ENCODE results near the gene PML.
A peak's percentile ranks its signal among the peaks of the same experiment; 100 is the strongest.
"Not testable (repeated sequence)": the region's sequence is repeated elsewhere in the genome, so short reads cannot be mapped to it uniquely, and the experiment has no call there.

Gene PML

DNA sequence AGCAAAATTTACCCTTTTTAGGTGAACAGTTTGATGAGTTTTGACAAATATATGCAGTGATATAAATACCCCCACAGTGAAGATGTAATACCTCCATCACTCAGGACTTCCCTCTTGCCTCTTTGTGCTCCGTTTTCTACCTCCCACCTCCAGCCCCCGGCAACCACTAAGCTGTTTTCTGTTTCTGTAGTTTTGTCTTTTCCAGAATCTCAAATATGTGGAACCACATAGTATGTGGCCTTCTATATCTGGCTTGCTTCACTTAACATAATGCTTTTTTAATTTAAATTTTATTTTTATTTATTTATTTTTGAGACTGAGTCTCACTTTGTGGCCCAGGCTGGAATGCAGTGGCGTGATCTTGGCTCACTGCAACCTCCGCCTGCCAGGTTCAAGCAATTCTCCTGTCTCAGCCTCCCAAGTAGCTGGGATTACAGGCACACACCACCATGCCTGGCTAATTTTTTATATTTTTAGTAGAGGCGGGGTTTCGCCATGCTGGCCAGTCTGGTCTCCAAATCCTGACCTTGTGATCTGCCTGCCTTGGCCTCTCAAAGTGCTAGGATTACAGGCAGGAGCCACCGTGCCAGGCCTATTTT is 33.9 kb upstream of the PML start:
- not testable (repeated sequence) for H3K9ac ChIP-seq (ENCODE audit: low read length); H3K27ac ChIP-seq (ENCODE audit: low read length); H3K9me3 ChIP-seq (ENCODE audit: control insufficient read depth, low read depth, low read length)

DNA sequence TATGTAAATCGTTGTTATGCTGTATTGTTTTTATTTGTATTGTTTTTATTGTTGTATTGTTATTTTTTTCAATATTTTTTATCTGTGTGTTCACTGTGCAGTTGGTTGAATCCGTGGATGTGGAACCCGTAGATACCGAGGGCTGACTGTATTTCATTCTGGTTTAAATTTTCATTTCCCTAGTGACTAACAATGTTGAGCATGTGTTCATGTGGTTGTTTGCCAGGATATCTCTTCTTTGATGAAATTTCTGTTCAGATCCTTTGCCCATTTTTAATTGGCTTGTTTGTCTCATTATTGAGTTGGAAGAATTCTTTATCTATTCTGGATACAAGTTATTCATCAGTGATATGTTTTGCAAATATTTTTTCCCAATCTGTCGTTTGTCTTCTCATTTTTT is 32.1 kb upstream of the PML start:
- H3K27me3 ChIP-seq (ENCODE audit: control insufficient read depth, insufficient read depth, low read length): no peaks in the 10 kb centered on the region
- no peak overlapping the region for H3K4me3 ChIP-seq (ENCODE audit: low read length)
- no peaks in the 10 kb centered on the region for H3K9me3 ChIP-seq (ENCODE audit: control insufficient read depth, low read depth, low read length)
- H3K9ac ChIP-seq (ENCODE audit: low read length): no peak overlapping the region
- H3K36me3 ChIP-seq (ENCODE audit: control insufficient read depth, low read depth, low read length): no peaks in the 10 kb centered on the region
- H3K4me1 ChIP-seq (ENCODE audit: control insufficient read depth, low read depth, low read length): peaks cover 12% of the 10 kb centered on the region
- H3K27ac ChIP-seq (ENCODE audit: low read length): no peak overlapping the region

More for the DNA sequence above, 33.9 kb upstream of the PML start:
- not testable (repeated sequence) for H3K4me1 ChIP-seq (ENCODE audit: control insufficient read depth, low read depth, low read length); H3K27me3 ChIP-seq (ENCODE audit: control insufficient read depth, insufficient read depth, low read length); H3K36me3 ChIP-seq (ENCODE audit: control insufficient read depth, low read depth, low read length); H3K4me3 ChIP-seq (ENCODE audit: low read length)

GRCh38 chr15:73964736-73965093 is 29.8 kb upstream of the PML start:
- H3K9me3 ChIP-seq (ENCODE audit: control insufficient read depth, low read depth, low read length): no peaks in the 10 kb centered on the region
- H3K9ac ChIP-seq (ENCODE audit: low read length): peak overlapping the region; percentile 24
- peak overlapping the region; percentile 14 for H3K4me3 ChIP-seq (ENCODE audit: low read length)
- peaks cover 16% of the 10 kb centered on the region for H3K4me1 ChIP-seq (ENCODE audit: control insufficient read depth, low read depth, low read length)
- H3K27ac ChIP-seq (ENCODE audit: low read length): no peak overlapping the region
- H3K27me3 ChIP-seq (ENCODE audit: control insufficient read depth, insufficient read depth, low read length): no peaks in the 10 kb centered on the region
- H3K36me3 ChIP-seq (ENCODE audit: control insufficient read depth, low read depth, low read length): no peaks in the 10 kb centered on the region

DNA sequence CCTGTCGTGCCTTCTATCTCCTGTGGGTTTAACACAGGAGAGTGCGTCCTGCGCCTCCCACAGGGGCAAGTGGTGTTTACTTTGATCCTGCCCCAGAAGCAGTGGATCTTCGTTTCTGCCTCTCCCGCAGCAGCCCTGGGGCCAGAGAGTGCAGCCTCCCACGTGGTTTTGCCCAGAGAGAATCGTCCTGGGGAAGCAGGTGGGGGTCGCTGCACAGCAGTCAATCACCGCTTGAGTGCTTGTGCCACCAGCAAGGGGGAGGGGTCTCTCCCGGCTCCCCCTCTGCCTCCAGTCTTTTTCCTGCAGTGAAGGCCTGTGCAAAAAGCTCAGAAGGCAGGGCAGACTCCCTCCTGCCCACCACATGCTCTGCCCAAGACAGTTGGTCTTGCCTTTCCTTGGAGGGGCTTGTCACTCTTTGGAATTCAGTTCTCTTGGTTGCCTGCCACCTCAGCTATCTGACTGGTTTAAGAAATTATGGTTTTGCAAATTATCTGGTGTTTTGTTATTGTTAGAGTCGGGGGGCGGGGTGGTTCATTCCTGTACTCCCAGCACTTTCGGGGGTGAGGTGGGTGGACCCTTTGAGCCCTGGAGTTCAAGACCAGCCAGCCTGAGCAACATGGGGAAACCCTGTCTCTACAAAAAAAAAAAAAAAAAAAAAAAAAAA is 29.3 kb upstream of the PML start:
- peak overlapping the region; percentile 24 for H3K9ac ChIP-seq (ENCODE audit: low read length)
- H3K27me3 ChIP-seq (ENCODE audit: control insufficient read depth, insufficient read depth, low read length): no peaks in the 10 kb centered on the region
- H3K27ac ChIP-seq (ENCODE audit: low read length): no peak overlapping the region
- H3K9me3 ChIP-seq (ENCODE audit: control insufficient read depth, low read depth, low read length): no peaks in the 10 kb centered on the region
- H3K36me3 ChIP-seq (ENCODE audit: control insufficient read depth, low read depth, low read length): no peaks in the 10 kb centered on the region
- H3K4me1 ChIP-seq (ENCODE audit: control insufficient read depth, low read depth, low read length): peaks cover 16% of the 10 kb centered on the region
- peak overlapping the region; percentile 14 for H3K4me3 ChIP-seq (ENCODE audit: low read length)

DNA sequence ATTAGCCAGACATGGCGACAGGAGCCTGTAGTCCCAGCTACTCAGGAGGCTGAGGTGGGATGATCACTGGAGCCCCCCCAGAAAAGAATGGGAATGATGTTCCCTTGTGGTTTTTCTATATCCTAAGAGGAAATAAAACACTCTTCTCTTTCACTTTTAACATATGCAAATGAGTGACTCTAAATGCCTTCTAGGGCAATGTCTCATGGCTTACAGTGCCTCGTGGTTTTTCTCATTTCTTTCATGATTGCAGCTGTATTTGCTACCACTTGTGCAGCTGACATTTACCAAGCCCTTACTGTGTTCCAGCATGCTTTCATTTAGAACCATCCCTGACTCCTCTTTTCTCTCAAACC is 28.8 kb upstream of the PML start:
- Histone ChIP-seq H3K4me1 (ENCODE audit: control insufficient read depth, low read depth, low read length) (peaks cover 16% of the 10 kb centered on the region), H3K27me3 (ENCODE audit: control insufficient read depth, insufficient read depth, low read length) (no peaks in the 10 kb centered on the region), H3K9me3 (ENCODE audit: control insufficient read depth, low read depth, low read length) (no peaks in the 10 kb centered on the region), H3K27ac (ENCODE audit: low read length) (no peak overlapping the region), H3K36me3 (ENCODE audit: control insufficient read depth, low read depth, low read length) (no peaks in the 10 kb centered on the region), H3K4me3 (ENCODE audit: low read length) (no peak overlapping the region), H3K9ac (ENCODE audit: low read length) (no peak overlapping the region)

DNA sequence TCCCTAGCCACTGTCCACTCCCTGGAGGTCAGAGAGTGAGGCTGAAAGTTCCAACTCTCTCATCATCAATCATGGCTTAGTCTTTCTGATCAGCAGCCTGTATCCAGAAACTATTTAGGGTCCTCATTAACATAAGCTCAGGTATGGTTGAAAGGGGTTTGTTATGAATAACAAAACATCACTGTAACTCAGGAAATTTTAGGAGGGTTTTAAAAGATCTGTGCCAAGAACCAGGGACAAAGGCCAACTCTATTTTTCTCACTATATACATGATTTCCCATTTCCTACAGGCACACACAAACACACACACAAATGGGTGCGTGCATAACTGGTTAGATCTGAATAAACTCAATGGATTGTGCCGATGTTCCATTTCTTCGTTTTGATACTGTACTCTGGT is 26.1 kb upstream of the PML start:
- no peaks in the 10 kb centered on the region for H3K9me3 ChIP-seq (ENCODE audit: control insufficient read depth, low read depth, low read length)
- no peaks in the 10 kb centered on the region for H3K36me3 ChIP-seq (ENCODE audit: control insufficient read depth, low read depth, low read length)
- H3K27me3 ChIP-seq (ENCODE audit: control insufficient read depth, insufficient read depth, low read length): peaks cover 4% of the 10 kb centered on the region
- H3K4me1 ChIP-seq (ENCODE audit: control insufficient read depth, low read depth, low read length): peaks cover 18% of the 10 kb centered on the region
- H3K9ac ChIP-seq (ENCODE audit: low read length): no peak overlapping the region
- no peak overlapping the region for H3K27ac ChIP-seq (ENCODE audit: low read length)
- no peak overlapping the region for H3K4me3 ChIP-seq (ENCODE audit: low read length)

DNA sequence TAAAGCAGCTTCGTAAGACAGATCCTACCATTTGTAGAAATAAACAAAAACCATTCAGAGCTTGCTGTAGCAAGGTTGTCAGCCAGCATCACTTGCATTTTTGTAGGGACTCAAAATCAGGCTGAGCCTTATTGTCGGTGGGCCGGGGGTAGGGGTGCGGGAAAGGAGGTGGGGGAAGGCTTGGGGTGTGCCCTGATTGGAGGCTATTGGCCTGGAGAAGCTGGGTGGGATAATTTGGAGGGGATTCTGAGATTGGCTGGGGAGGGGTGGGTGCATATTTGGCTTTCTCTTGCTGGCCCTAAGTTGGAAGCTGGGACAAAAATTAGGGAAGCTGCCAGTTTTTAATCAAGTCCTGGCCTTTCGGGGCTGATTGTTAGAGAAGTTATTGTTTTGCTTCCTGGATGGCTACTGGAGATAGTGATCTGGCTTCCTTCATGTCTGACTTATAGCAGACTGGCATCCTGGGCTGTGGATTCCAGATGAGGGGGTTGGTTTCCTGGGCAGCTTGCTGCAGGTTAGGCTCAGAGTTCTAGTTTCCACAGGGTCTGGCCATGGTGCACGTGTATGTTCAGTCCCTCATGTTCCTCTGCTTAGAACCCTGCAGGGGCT is 25.3 kb upstream of the PML start:
- Histone ChIP-seq H3K9me3 (ENCODE audit: control insufficient read depth, low read depth, low read length) (no peaks in the 10 kb centered on the region), H3K4me1 (ENCODE audit: control insufficient read depth, low read depth, low read length) (peaks cover 18% of the 10 kb centered on the region), H3K4me3 (ENCODE audit: low read length) (no peak overlapping the region), H3K36me3 (ENCODE audit: control insufficient read depth, low read depth, low read length) (no peaks in the 10 kb centered on the region), H3K27ac (ENCODE audit: low read length) (no peak overlapping the region), H3K9ac (ENCODE audit: low read length) (no peak overlapping the region), H3K27me3 (ENCODE audit: control insufficient read depth, insufficient read depth, low read length) (peaks cover 4% of the 10 kb centered on the region)

GRCh38 chr15:73972984-73973682 is 21.4 kb upstream of the PML start:
- Histone ChIP-seq H3K4me3 (ENCODE audit: low read length) (no peak overlapping the region), H3K36me3 (ENCODE audit: control insufficient read depth, low read depth, low read length) (no peaks in the 10 kb centered on the region), H3K27ac (ENCODE audit: low read length) (no peak overlapping the region)

DNA sequence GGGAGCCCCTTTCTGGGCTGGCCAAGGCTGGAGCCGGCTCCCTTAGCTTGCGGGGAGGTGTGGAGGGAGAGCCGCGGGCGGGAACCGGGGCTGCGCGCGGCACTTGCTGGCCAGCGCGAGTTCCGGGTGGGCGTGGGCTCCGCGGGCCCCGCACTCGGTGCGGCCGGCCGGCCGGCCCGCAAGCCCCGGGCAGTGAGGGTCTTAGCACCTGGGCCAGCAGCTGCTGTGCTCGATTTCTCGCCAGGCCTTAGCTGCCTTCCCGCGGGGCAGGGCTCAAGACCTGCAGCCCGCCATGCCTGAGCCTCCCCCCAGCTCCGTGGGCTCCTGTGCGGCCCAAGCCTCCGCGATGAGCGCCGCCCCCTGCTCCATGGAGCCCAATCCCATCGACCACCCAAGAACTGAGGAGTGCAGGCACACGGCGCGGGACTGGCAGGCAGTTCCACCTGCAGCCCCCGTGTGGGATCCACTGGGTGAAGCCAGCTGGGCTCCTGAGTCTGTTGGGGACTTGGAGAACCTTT is 20.8 kb upstream of the PML start:
- not testable (repeated sequence) for H3K27me3 ChIP-seq (ENCODE audit: control insufficient read depth, insufficient read depth, low read length); H3K27ac ChIP-seq (ENCODE audit: low read length); H3K36me3 ChIP-seq (ENCODE audit: control insufficient read depth, low read depth, low read length)

More at GRCh38 chr15:73972984-73973682, 21.4 kb upstream of the PML start:
- Histone ChIP-seq H3K9me3 (ENCODE audit: control insufficient read depth, low read depth, low read length) (no peaks in the 10 kb centered on the region), H3K4me1 (ENCODE audit: control insufficient read depth, low read depth, low read length) (peaks cover 7% of the 10 kb centered on the region), H3K9ac (ENCODE audit: low read length) (no peak overlapping the region), H3K27me3 (ENCODE audit: control insufficient read depth, insufficient read depth, low read length) (peaks cover 4% of the 10 kb centered on the region)

DNA sequence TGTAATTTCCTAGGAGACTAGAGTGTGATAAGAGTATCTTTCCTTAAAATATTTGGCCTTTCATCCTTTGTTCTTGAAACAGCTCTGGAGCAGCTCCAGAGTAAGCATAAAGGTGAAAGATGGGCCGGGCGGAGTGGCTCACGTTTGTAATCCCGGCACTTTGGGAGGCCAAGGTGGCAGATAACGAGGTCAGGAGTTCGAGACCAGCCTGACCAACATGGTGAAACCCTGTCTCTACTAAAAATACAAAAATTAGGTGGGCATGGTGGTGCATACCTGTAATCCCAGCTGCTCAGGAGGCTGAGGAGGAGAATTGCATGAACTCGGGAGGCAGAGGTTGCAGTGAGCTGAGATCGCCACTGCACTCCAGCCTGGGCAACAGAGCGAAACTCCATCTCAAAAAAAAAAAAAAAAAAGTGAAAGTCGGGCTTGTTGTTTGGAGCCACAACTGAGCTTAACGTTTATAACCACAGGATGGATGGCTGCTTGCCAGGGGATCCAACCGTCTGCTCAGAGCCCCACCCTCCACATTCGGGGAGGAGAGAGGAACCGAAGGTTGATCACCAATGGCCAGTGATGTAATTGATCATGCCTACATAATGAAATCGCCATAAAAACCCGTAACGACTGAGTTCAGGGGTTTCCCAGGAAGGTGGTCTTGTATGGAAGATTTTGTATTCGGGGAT is 18.9 kb upstream of the PML start:
- not testable (repeated sequence) for H3K4me1 ChIP-seq (ENCODE audit: control insufficient read depth, low read depth, low read length); H3K27ac ChIP-seq (ENCODE audit: low read length); H3K27me3 ChIP-seq (ENCODE audit: control insufficient read depth, insufficient read depth, low read length); H3K36me3 ChIP-seq (ENCODE audit: control insufficient read depth, low read depth, low read length); H3K9ac ChIP-seq (ENCODE audit: low read length); H3K9me3 ChIP-seq (ENCODE audit: control insufficient read depth, low read depth, low read length); H3K4me3 ChIP-seq (ENCODE audit: low read length)

More for the DNA sequence above, 20.8 kb upstream of the PML start:
- not testable (repeated sequence) for H3K4me3 ChIP-seq (ENCODE audit: low read length); H3K4me1 ChIP-seq (ENCODE audit: control insufficient read depth, low read depth, low read length); H3K9ac ChIP-seq (ENCODE audit: low read length); H3K9me3 ChIP-seq (ENCODE audit: control insufficient read depth, low read depth, low read length)

- Histone ChIP-seq H3K4me3 (ENCODE audit: low read length) (no peak overlapping the region), H3K27me3 (ENCODE audit: control insufficient read depth, insufficient read depth, low read length) (no peaks in the 10 kb centered on the region), H3K27ac (ENCODE audit: low read length) (no peak overlapping the region), H3K9ac (ENCODE audit: low read length) (no peak overlapping the region), H3K36me3 (ENCODE audit: control insufficient read depth, low read depth, low read length) (no peaks in the 10 kb centered on the region), H3K4me1 (ENCODE audit: control insufficient read depth, low read depth, low read length) (no peaks in the 10 kb centered on the region), H3K9me3 (ENCODE audit: control insufficient read depth, low read depth, low read length) (no peaks in the 10 kb centered on the region)
Observed at GRCh38 chr15:73978896-73979295, 15.6 kb upstream of the PML start.
